Caco-2 (cell line): Measurements from ENCODE around the gene UNC5B. TPM values are rescaled to one million over a fixed set of nuclear protein-coding genes. Genes with fewer than 3 reads are reported as not detected.

Experiments used
- BruUV-seq: library from RNA; stranded (reverse); fragments of 400-500 nt; replicated peaks from 2 replicates; lab custom pipeline; 2021; lab: Mats Ljungman, UMichigan
- CTCF ChIA-PET: fragments of 300-600 bp; sonication (Branson Sonifier 250); formaldehyde crosslinking; loops from one replicate; lab custom pipeline; 2022; ENCODE audit warnings: antibody characterized with exemption; lab: Charles Lee
- POLR2A ChIA-PET: fragments of 300-600 bp; sonication (Branson Sonifier 250); formaldehyde crosslinking; loops from one replicate; lab custom pipeline; 2022; ENCODE audit warnings: antibody characterized with exemption; lab: Charles Lee
- DNase-seq, 2 experiments: peaks; one replicate each; pipeline versions ENCODE4 v3.0.0 to v3.0.0-alpha.2; 2020 to 2022
- H3K27me3 ChIP-seq: replicated peaks from 2 replicates; pipeline ENCODE4 v1.6.0; 2011; ENCODE audit warnings: low read length; ENCODE audit not compliant: control insufficient read depth, insufficient read depth
- H3K36me3 ChIP-seq: 2 replicates; pipeline ENCODE4 v1.5.1; 2011; ENCODE audit warnings: low read length; ENCODE audit not compliant: control insufficient read depth, insufficient read depth
- H3K4me1 ChIP-seq: fragments of 250-450 bp; sonication (Bioruptor Pico); 2 replicates; pipeline ENCODE4 v1.5.1; 2020; ENCODE audit warnings: mild to moderate bottlenecking
- H3K4me3 ChIP-seq: 2 replicates; pipeline ENCODE4 v1.5.1; 2011; ENCODE audit warnings: low read depth, mild to moderate bottlenecking, control low read depth, low read length
- H3K9me3 ChIP-seq: fragments of 250-450 bp; sonication (Bioruptor Pico); 2 replicates; pipeline ENCODE4 v1.5.1; 2020; ENCODE audit warnings: mild to moderate bottlenecking, moderate library complexity
- H3K27ac Mint-ChIP-seq: one replicate; pipeline ENCODE4 v1.8.0; 2022; ENCODE audit warnings: mixed read lengths; ENCODE audit not compliant: unreplicated experiment
- H3K27me3 Mint-ChIP-seq: one replicate; pipeline ENCODE4 v1.8.0; 2022; ENCODE audit warnings: mixed read lengths; ENCODE audit not compliant: insufficient read depth, unreplicated experiment
- H3K36me3 Mint-ChIP-seq: one replicate; pipeline ENCODE4 v1.8.0; 2022; ENCODE audit warnings: mild to moderate bottlenecking, mixed read lengths; ENCODE audit not compliant: insufficient read depth, unreplicated experiment
- H3K4me1 Mint-ChIP-seq: one replicate; pipeline ENCODE4 v1.8.0; 2022; ENCODE audit warnings: low read depth, mixed read lengths; ENCODE audit not compliant: unreplicated experiment
- H3K4me3 Mint-ChIP-seq: one replicate; pipeline ENCODE4 v1.8.0; 2022; ENCODE audit warnings: mild to moderate bottlenecking, moderate library complexity, mixed read lengths; ENCODE audit not compliant: unreplicated experiment
- H3K9me3 Mint-ChIP-seq: one replicate; pipeline ENCODE4 v1.8.0; 2022; ENCODE audit warnings: mixed read lengths; ENCODE audit not compliant: unreplicated experiment
- intact Hi-C: fragments of 100-400 bp; cut with micrococcal nuclease; formaldehyde crosslinking; loops from one replicate; pipeline ENCODE4 v1.10.0; 2022; ENCODE audit not compliant: unreplicated experiment
- total RNA-seq: library from RNA; stranded (reverse); gene quantifications from 2 replicates; pipeline ENCODE4 v1.2.3, GENCODE V29; 2022
- TF ChIP-seq, protein P1 (sequence below), 2 experiments: fragments of 200-600 bp in 1 of 2; IDR thresholded peaks; 1 replicate in 1 of 2; 2 replicates in 1 of 2; pipeline versions ENCODE4 v1.5.1 to v1.8.0; 2011 to 2022; ENCODE audit warnings: antibody characterized with exemption in 1 of 2, control low read depth in 1 of 2, inconsistent platforms in 1 of 2, low read depth in 1 of 2, low read length in 1 of 2, mild to moderate bottlenecking in 1 of 2, moderate library complexity in 1 of 2; ENCODE audit not compliant: insufficient read depth in 1 of 2, severe bottlenecking in 1 of 2, unreplicated experiment in 1 of 2

The UNC5B gene
- total RNA-seq, 1 experiment from 2014 or later = 22.4 TPM

DNA sequence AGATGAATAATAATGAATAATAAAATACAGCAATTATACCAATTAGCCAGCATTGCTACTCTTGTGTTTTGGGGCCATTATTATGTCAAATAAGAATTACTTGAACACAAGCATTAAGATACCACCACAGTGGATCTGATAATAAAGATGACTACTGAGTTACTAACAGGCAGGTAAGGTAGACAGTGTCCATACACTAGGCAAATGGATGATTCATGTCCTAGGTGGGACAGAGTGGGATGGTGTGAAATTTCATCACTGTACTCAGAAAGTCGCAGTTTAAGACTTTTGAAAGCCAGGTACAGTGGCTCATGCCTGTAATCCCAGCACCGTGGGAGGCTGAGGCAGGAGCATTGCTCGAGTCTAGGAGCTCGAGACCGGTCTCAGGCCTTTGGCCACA lies 8.7 kb upstream of the UNC5B start:
- peaks cover 7% of the 10 kb centered on the region for H3K9me3 ChIP-seq
- POLR2A ChIA-PET = no interaction called here
- peaks cover 4% of the 10 kb centered on the region for H3K9me3 Mint-ChIP-seq
- H3K4me3 Mint-ChIP-seq = no peak overlapping the region
- no peaks in the 10 kb centered on the region for H3K36me3 ChIP-seq
- H3K4me3 ChIP-seq = no peak overlapping the region
- intact Hi-C loops = loop anchor here (10.0 kb wide), 1 partner anchor 389 kb away; the partner anchor contains the start of gene SGPL1
- no TSS peak for BruUV-seq
- TF ChIP-seq, protein P1, sequence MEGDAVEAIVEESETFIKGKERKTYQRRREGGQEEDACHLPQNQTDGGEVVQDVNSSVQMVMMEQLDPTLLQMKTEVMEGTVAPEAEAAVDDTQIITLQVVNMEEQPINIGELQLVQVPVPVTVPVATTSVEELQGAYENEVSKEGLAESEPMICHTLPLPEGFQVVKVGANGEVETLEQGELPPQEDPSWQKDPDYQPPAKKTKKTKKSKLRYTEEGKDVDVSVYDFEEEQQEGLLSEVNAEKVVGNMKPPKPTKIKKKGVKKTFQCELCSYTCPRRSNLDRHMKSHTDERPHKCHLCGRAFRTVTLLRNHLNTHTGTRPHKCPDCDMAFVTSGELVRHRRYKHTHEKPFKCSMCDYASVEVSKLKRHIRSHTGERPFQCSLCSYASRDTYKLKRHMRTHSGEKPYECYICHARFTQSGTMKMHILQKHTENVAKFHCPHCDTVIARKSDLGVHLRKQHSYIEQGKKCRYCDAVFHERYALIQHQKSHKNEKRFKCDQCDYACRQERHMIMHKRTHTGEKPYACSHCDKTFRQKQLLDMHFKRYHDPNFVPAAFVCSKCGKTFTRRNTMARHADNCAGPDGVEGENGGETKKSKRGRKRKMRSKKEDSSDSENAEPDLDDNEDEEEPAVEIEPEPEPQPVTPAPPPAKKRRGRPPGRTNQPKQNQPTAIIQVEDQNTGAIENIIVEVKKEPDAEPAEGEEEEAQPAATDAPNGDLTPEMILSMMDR (IDR thresholded peaks at IDR 0.05; ENCODE audit: insufficient read depth in 1 of 2, low read depth in 1 of 2, low read length in 1 of 2, severe bottlenecking in 1 of 2, unreplicated experiment in 1 of 2) = no peak
- peaks cover 5% of the 10 kb centered on the region for H3K36me3 Mint-ChIP-seq
- CTCF ChIA-PET = no interaction called here
- no peak for DNase-seq
- H3K27me3 ChIP-seq = no peaks in the 10 kb centered on the region; the same call in 1 of the 2 replicates
- no peak overlapping the region for H3K27ac Mint-ChIP-seq
- no peaks in the 10 kb centered on the region for H3K4me1 Mint-ChIP-seq
- H3K27me3 Mint-ChIP-seq = peaks cover 27% of the 10 kb centered on the region
- H3K4me1 ChIP-seq = no peaks in the 10 kb centered on the region

DNA sequence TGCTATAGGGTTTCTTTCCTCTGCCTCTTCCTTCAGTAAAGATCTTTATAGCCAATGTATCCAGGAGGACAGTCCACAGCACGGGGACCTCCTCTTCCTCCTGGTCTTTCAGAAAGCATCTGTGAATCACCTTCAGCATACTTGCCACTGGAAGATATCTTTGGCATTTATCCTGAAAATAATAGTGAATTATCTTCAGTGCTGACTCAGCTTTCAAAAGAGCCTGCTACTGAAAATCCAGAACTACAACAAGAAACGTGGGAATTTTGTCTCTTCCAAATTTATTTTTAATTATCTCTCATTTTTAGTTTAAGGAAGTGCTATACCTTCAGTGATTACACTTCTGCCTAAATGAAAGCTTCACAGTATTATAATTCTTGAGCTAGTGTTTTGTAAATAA lies 7.6 kb upstream of the UNC5B start:
- H3K36me3 Mint-ChIP-seq = peaks cover 5% of the 10 kb centered on the region
- H3K27me3 Mint-ChIP-seq = peaks cover 27% of the 10 kb centered on the region
- intact Hi-C loops = loop anchor here (10.0 kb wide), 1 partner anchor 390 kb away; the partner anchor contains the start of gene SGPL1

DNA sequence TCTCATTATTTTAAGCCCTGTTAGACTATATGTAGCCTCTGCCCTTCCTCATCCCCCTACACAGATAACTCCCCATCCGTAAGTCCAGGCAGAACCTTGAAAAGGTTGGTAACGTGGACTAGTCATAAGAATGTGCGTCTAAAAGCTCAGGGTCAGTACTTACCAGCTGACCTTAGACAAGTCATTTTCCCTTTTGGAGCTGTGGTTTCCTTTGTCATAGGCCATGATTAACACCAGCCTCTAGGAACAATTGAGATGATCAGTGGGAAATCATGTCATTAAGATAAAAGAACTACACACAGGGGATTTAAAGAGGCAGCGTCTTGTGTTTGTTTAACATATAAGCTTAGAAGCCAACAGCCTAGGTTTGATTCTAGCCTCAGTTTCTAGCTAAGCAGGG lies 6.9 kb upstream of the UNC5B start:
- H3K4me3 Mint-ChIP-seq = no peak overlapping the region
- H3K36me3 Mint-ChIP-seq = no peaks in the 10 kb centered on the region
- TF ChIP-seq, protein P1 (IDR thresholded peaks at IDR 0.05; ENCODE audit: insufficient read depth in 1 of 2, low read depth in 1 of 2, low read length in 1 of 2, severe bottlenecking in 1 of 2, unreplicated experiment in 1 of 2) = no peak
- Histone ChIP-seq H3K27me3 (peaks cover 8% of the 10 kb centered on the region; the same call in 1 of the 2 replicates), H3K9me3 (no peaks in the 10 kb centered on the region; the same call in 1 of the 2 replicates), H3K4me1 (no peaks in the 10 kb centered on the region), H3K4me3 (no peak overlapping the region), H3K36me3 (no peaks in the 10 kb centered on the region)
- CTCF ChIA-PET = interaction anchor here (1.1 kb wide), 1 partner anchor 302 kb away, joined by 3 read pairs; no protein-coding TSS in a partner anchor
- POLR2A ChIA-PET = no interaction called here
- no peak for DNase-seq
- no peak overlapping the region for H3K27ac Mint-ChIP-seq
- intact Hi-C loops = loop anchor here (10.0 kb wide), 1 partner anchor 391 kb away; the partner anchor contains the start of gene SGPL1
- H3K27me3 Mint-ChIP-seq = peaks cover 30% of the 10 kb centered on the region
- no TSS peak for BruUV-seq
- no peaks in the 10 kb centered on the region for H3K9me3 Mint-ChIP-seq
- no peaks in the 10 kb centered on the region for H3K4me1 Mint-ChIP-seq

More for the DNA sequence above, 7.6 kb upstream of the UNC5B start:
- H3K4me3 Mint-ChIP-seq = no peak overlapping the region
- no peaks in the 10 kb centered on the region for H3K4me1 ChIP-seq
- no peaks in the 10 kb centered on the region; the same call in 1 of the 2 replicates for H3K9me3 ChIP-seq
- TF ChIP-seq, protein P1 (IDR thresholded peaks at IDR 0.05; ENCODE audit: insufficient read depth in 1 of 2, low read depth in 1 of 2, low read length in 1 of 2, severe bottlenecking in 1 of 2, unreplicated experiment in 1 of 2) = no peak
- no peak overlapping the region for H3K4me3 ChIP-seq
- BruUV-seq = no TSS peak
- H3K27me3 ChIP-seq = peaks cover 3% of the 10 kb centered on the region; the same call in 1 of the 2 replicates
- CTCF ChIA-PET = no interaction called here
- H3K4me1 Mint-ChIP-seq = no peaks in the 10 kb centered on the region
- no peak overlapping the region for H3K27ac Mint-ChIP-seq
- H3K36me3 ChIP-seq = no peaks in the 10 kb centered on the region
- POLR2A ChIA-PET = no interaction called here
- no peaks in the 10 kb centered on the region for H3K9me3 Mint-ChIP-seq
- DNase-seq = no peak
